SH-SY5Y (cell line): ENCODE results near the gene FUCA1.

Source experiments
- GATA2 ChIP-seq: IDR thresholded peaks from 2 replicates; pipeline ENCODE4 v1.6.1; 2011; ENCODE audit warnings: mild to moderate bottlenecking, low read depth, low read length
- GATA3 ChIP-seq: IDR thresholded peaks from 2 replicates; pipeline ENCODE4 v1.6.1; 2011; ENCODE audit warnings: low read depth, mild to moderate bottlenecking, low read length, moderate library complexity

- no peak for TF ChIP-seq GATA2
- TF ChIP-seq GATA3, result no peak
These were observed 29.0 kb upstream of the FUCA1 start for GRCh38 chr1:23897083-23897482.
